Subcutaneous adipose tissue (tissue), 4 donors: ENCODE measurements around the gene EYA4. TPM values are rescaled to one million over a fixed set of nuclear protein-coding genes. Genes with fewer than 3 reads are reported as not detected.

Source experiments
- CTCF ChIP-seq: fragments of 450-650 bp; IDR thresholded peaks from one replicate; pipeline ENCODE4 v1.5.1; 2016; ENCODE audit warnings: low read depth, mild to moderate bottlenecking, control low read depth, antibody characterized with exemption, moderate library complexity
- total RNA-seq, 4 donors: library from RNA; depleted of rRNA; stranded (reverse); fragments of >200 nt; gene quantifications; one replicate each; pipeline ENCODE4 v1.1.0, GENCODE V29; 2016

The EYA4 gene
- total RNA-seq, 4 donors from 2014 or later: 1.5 to 7.7 (median 1.7) TPM

GRCh38 chr6:133396984-133397348, 155.8 kb downstream of the EYA4 start:
- TF ChIP-seq CTCF: no peak

GRCh38 chr6:133399426-133399825, 158.3 kb downstream of the EYA4 start:
- no peak for TF ChIP-seq CTCF

GRCh38 chr6:133404151-133404550, 163.0 kb downstream of the EYA4 start:
- no peak for TF ChIP-seq CTCF

GRCh38 chr6:133404728-133405127, 163.6 kb downstream of the EYA4 start:
- no peak for TF ChIP-seq CTCF

GRCh38 chr6:133407320-133408100, 166.4 kb downstream of the EYA4 start:
- no peak for TF ChIP-seq CTCF

GRCh38 chr6:133408132-133408531, 167.0 kb downstream of the EYA4 start:
- no peak for TF ChIP-seq CTCF

GRCh38 chr6:133408543-133408942, 167.4 kb downstream of the EYA4 start:
- TF ChIP-seq CTCF: no peak
